CD14-positive monocyte (primary cell): ENCODE results near the gene MAP1A. TPM values are rescaled to one million over a fixed set of nuclear protein-coding genes. Genes with fewer than 3 reads are reported as not detected.

ENCODE experiments used
- DNase-seq, 3 donors: peaks; one replicate each; pipeline ENCODE4 v3.0.0-alpha.2; 2011 to 2022
- H2AFZ ChIP-seq: 2 replicates; pipeline ENCODE4 v1.6.0; 2012; ENCODE audit warnings: mild to moderate bottlenecking, low read depth, low read length, inconsistent platforms; ENCODE audit not compliant: insufficient read depth, poor library complexity, severe bottlenecking
- H3K27ac ChIP-seq, 2 donors: 1 replicate in 1 of 2; 2 replicates in 1 of 2; pipeline ENCODE4 v1.5.1; 2012 to 2013; ENCODE audit warnings: low read length in 2 of 2, control low read depth in 1 of 2, inconsistent platforms in 1 of 2, low read depth in 1 of 2, mild to moderate bottlenecking in 1 of 2
- H3K27me3 ChIP-seq, 2 donors: one replicate each; pipeline versions ENCODE4 v1.6.0 to v1.6.1; 2011 to 2013; ENCODE audit warnings: low read length in 2 of 2; ENCODE audit not compliant: control insufficient read depth in 2 of 2, insufficient read depth in 2 of 2
- H3K36me3 ChIP-seq, 2 donors: replicated peaks in 1 of 2; 1 replicate in 1 of 2; 2 replicates in 1 of 2; pipeline versions ENCODE4 v1.5.1 to v1.6.1; 2012 to 2013; ENCODE audit warnings: low read length in 2 of 2, control low read depth in 1 of 2, inconsistent platforms in 1 of 2, mild to moderate bottlenecking in 1 of 2; ENCODE audit not compliant: insufficient read depth in 2 of 2, control insufficient read depth in 1 of 2
- H3K4me1 ChIP-seq, 2 donors: 1 replicate in 1 of 2; 2 replicates in 1 of 2; pipeline versions ENCODE4 v1.5.1 to v1.6.1; 2012 to 2013; ENCODE audit warnings: low read length in 2 of 2, control low read depth in 1 of 2, inconsistent platforms in 1 of 2, mild to moderate bottlenecking in 1 of 2, moderate library complexity in 1 of 2; ENCODE audit not compliant: insufficient read depth in 2 of 2, control insufficient read depth in 1 of 2
- H3K4me2 ChIP-seq: replicated peaks from 2 replicates; pipeline ENCODE3; 2012; ENCODE audit warnings: low read length, moderate library complexity, mild to moderate bottlenecking; ENCODE audit not compliant: poor library complexity, severe bottlenecking; ENCODE audit errors: extremely low read depth
- H3K4me3 ChIP-seq, 3 experiments: fragments of 200-600 bp in 1 of 3; sonication (generic) in 1 of 3; replicated peaks in 1 of 3; 1 replicate in 2 of 3; 2 replicates in 1 of 3; pipeline ENCODE4 v1.5.1; 2011 to 2013; ENCODE audit warnings: low read length in 3 of 3, mild to moderate bottlenecking in 3 of 3, control low read depth in 2 of 3, low read depth in 2 of 3, inconsistent platforms in 1 of 3, moderate library complexity in 1 of 3
- H3K79me2 ChIP-seq: 2 replicates; pipeline ENCODE4 v1.6.0; 2012; ENCODE audit warnings: mild to moderate bottlenecking, control low read depth, inconsistent platforms, low read length, moderate library complexity; ENCODE audit not compliant: insufficient read depth
- H3K9ac ChIP-seq: 2 replicates; pipeline ENCODE4 v1.6.0; 2017; ENCODE audit warnings: low read length, mild to moderate bottlenecking; ENCODE audit not compliant: insufficient read depth, poor library complexity, severe bottlenecking
- H3K9me3 ChIP-seq, 2 donors: replicated peaks in 1 of 2; 1 replicate in 1 of 2; 2 replicates in 1 of 2; pipeline versions ENCODE4 v1.5.1 to v1.6.1; 2012 to 2013; ENCODE audit warnings: low read length in 2 of 2, control low read depth in 1 of 2; ENCODE audit not compliant: control insufficient read depth in 1 of 2, insufficient read depth in 1 of 2
- H4K20me1 ChIP-seq: 2 replicates; pipeline ENCODE4 v1.6.0; 2012; ENCODE audit warnings: mild to moderate bottlenecking, low read length, control low read depth, moderate library complexity; ENCODE audit not compliant: insufficient read depth
- H3K27ac Mint-ChIP-seq, 7 donors: one replicate each; pipeline ENCODE4 v1.8.0; 2020; ENCODE audit warnings: mild to moderate bottlenecking in 7 of 7, mixed read lengths in 7 of 7, moderate library complexity in 6 of 7, inconsistent platforms in 2 of 7
- H3K27me3 Mint-ChIP-seq, 3 donors: one replicate each; pipeline ENCODE4 v1.8.0; 2021 to 2022; ENCODE audit warnings: low read depth in 3 of 3, mild to moderate bottlenecking in 3 of 3, mixed read lengths in 3 of 3, moderate library complexity in 3 of 3, inconsistent platforms in 1 of 3
- H3K36me3 Mint-ChIP-seq, 2 donors: one replicate each; pipeline ENCODE4 v1.8.0; 2020; ENCODE audit warnings: mixed read lengths in 2 of 2, inconsistent platforms in 1 of 2, mild to moderate bottlenecking in 1 of 2
- H3K4me1 Mint-ChIP-seq: one replicate; pipeline ENCODE4 v1.8.0; 2020; ENCODE audit warnings: mild to moderate bottlenecking, mixed read lengths
- H3K4me3 Mint-ChIP-seq, 2 donors: one replicate each; pipeline ENCODE4 v1.8.0; 2020; ENCODE audit warnings: mild to moderate bottlenecking in 2 of 2, mixed read lengths in 2 of 2, moderate library complexity in 1 of 2
- H3K9me3 Mint-ChIP-seq, 7 donors: one replicate each; pipeline ENCODE4 v1.8.0; 2020 to 2022; ENCODE audit warnings: mixed read lengths in 7 of 7, mild to moderate bottlenecking in 6 of 7, moderate library complexity in 6 of 7, inconsistent platforms in 2 of 7
- CTCF ChIP-seq: fragments of 200-600 bp; IDR thresholded peaks from one replicate; pipeline ENCODE4 v1.8.0; 2022; ENCODE audit warnings: antibody characterized with exemption, mild to moderate bottlenecking
- WGBS: methylation state at CpG from one replicate; pipeline ENCODE4 v1.1.5; 2013; ENCODE audit warnings: missing lambda C conversion rate; ENCODE audit not compliant: insufficient coverage; 5-methylcytosine and 5-hydroxymethylcytosine counted together
- intact Hi-C, 2 donors: fragments of 100-400 bp; cut with micrococcal nuclease; formaldehyde crosslinking; loops; one replicate each; pipeline versions ENCODE4 v1.15.0 to v1.15.1; 2023
- polyA plus RNA-seq, 3 donors: library from polyadenylated mRNA; depleted of rRNA in 1 of 3; unstranded in 2 of 3; stranded (reverse) in 1 of 3; fragments of 300-500 nt in 2 of 3; fragments of >200 nt in 1 of 3; fragmentation: Illumina TruSeq in 2 of 3; gene quantifications; 1 replicate in 2 of 3; 2 replicates in 1 of 3; pipeline ENCODE4 v1.2.3, GENCODE V29; 2012 to 2021

MAP1A gene
- polyA plus RNA-seq, 3 donors: 0.01 to 0.02 TPM; not detected in 1

GRCh38 chr15:43534897-43535296, 17.5 kb downstream of the MAP1A start:
- Mint-ChIP-seq H3K27ac (no peak overlapping the region), H3K36me3 (peaks cover 16 to 28% of the 10 kb centered on the region in 2 donors), H3K9me3 (no peaks in the 10 kb centered on the region), H3K4me1 (no peaks in the 10 kb centered on the region), H3K27me3 (peaks cover 0 to 4% (median 0%) of the 10 kb centered on the region in 3 donors), H3K4me3 (no peak overlapping the region)
- H3K4me1 ChIP-seq: no peaks in the 10 kb centered on the region
- no peak overlapping the region for H2AFZ ChIP-seq
- intact Hi-C loops: no loop called here
- DNase-seq: no peak
- no peak overlapping the region for H3K4me3 ChIP-seq
- H4K20me1 ChIP-seq: no peaks in the 10 kb centered on the region
- WGBS: 96% methylated on average over 3 of the region's 3 CpGs
- H3K27me3 ChIP-seq: no peaks in the 10 kb centered on the region
- TF ChIP-seq CTCF: no peak
- H3K4me2 ChIP-seq: no peak overlapping the region
- H3K79me2 ChIP-seq: no peaks in the 10 kb centered on the region
- no peak overlapping the region for H3K27ac ChIP-seq
- peaks cover 0 to 17% of the 10 kb centered on the region in 2 donors for H3K36me3 ChIP-seq
- H3K9me3 ChIP-seq: no peaks in the 10 kb centered on the region
- H3K9ac ChIP-seq: no peak overlapping the region

- Mint-ChIP-seq H3K27ac (peak overlapping the region in 1 of 7 donors; percentile 45), H3K9me3 (no peaks in the 10 kb centered on the region), H3K27me3 (peaks cover 0 to 3% (median 0%) of the 10 kb centered on the region in 3 donors), H3K4me1 (no peaks in the 10 kb centered on the region), H3K4me3 (no peak overlapping the region), H3K36me3 (peaks cover 16 to 28% of the 10 kb centered on the region in 2 donors)
- Histone ChIP-seq H4K20me1 (no peaks in the 10 kb centered on the region), H3K27ac (no peak overlapping the region), H3K36me3 (peaks cover 0 to 17% of the 10 kb centered on the region in 2 donors), H3K4me1 (no peaks in the 10 kb centered on the region), H3K4me2 (no peak overlapping the region), H3K4me3 (no peak overlapping the region), H3K9ac (no peak overlapping the region), H3K9me3 (no peaks in the 10 kb centered on the region), H3K27me3 (no peaks in the 10 kb centered on the region), H2AFZ (no peak overlapping the region), H3K79me2 (no peaks in the 10 kb centered on the region)
- no peak for DNase-seq
- intact Hi-C loops: no loop called here
- TF ChIP-seq CTCF: no peak
- 100% methylated on average over 1 of the region's 2 CpGs for WGBS
Observed at GRCh38 chr15:43538091-43538490, 20.7 kb downstream of the MAP1A start.
